GM13976 (cell line): ENCODE data around the gene ZNF280A.
"Not testable (repeated sequence)": the region's sequence is repeated elsewhere in the genome, so short reads cannot be mapped to it uniquely, and the experiment has no call there.

Source experiments
- DNase-seq: peaks from one replicate; pipeline ENCODE4 v3.0.0; 2012; ENCODE audit warnings: low spot score
- CTCF ChIP-seq: IDR thresholded peaks from 2 replicates; pipeline ENCODE4 v1.5.1; 2012; ENCODE audit warnings: borderline replicate concordance, mild to moderate bottlenecking; ENCODE audit not compliant: insufficient read depth; ENCODE audit errors: extremely low read depth, missing control alignments, control extremely low read depth
- in situ Hi-C: fragments of 300-500 bp; cut with MboI; formaldehyde crosslinking; loops from one replicate; pipeline ENCODE4 v1.12.0; 2022; ENCODE audit warnings: low sequenced_read_pairs, mixed read lengths, inconsistent platforms; ENCODE audit not compliant: unreplicated experiment

Gene ZNF280A

DNA sequence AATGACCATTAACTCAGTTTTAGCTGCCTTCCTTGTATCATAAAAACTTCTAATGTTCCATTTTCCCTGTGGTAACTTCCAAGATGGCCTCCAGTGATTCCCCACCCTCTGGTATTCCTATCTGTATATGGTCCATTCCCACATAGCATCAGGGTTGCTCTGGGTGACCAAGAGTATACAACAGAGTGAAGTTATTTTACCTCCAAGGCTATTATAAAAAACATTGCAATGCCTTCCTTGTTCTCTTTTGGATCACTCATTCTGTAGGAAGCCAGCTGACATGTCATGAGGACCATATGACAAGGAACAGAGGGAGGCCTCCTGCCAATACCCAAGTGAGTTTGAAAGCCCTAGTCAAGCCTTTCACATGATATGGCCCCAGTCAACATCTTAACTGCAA lies 41.6 kb downstream of the ZNF280A start:
- TF ChIP-seq CTCF: no peak
- in situ Hi-C loops: no loop called here
- DNase-seq: no peak

GRCh38 chr22:22474733-22475132 lies 45.3 kb downstream of the ZNF280A start:
- no peak for TF ChIP-seq CTCF
- in situ Hi-C loops: no loop called here
- no peak for DNase-seq

DNA sequence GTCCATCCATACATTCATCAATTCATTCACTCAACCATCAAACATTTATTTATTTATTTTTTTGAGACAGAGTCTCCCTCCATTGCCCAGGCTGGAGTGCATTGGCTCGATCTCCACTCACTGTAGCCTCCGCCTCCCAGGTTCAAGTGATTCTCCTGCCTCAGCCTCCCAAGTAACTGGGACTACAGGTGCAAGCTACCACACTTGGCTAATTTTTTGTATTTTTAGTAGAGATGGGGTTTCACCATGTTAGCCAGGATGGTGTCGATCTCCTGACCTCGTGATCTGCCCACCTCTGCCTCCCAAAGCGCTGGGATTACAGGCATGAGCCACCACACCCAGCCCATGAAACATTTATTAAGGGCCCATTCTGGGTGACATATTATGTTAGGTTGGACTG lies 49.0 kb downstream of the ZNF280A start:
- DNase-seq, in situ Hi-C loops: not testable (repeated sequence)

GRCh38 chr22:22469527-22469926 lies 50.5 kb downstream of the ZNF280A start:
- TF ChIP-seq CTCF: no peak
- in situ Hi-C loops: no loop called here
- no peak for DNase-seq

GRCh38 chr22:22468794-22469469 lies 51.1 kb downstream of the ZNF280A start:
- DNase-seq, in situ Hi-C loops: not testable (repeated sequence)

GRCh38 chr22:22467112-22467511 lies 53.0 kb downstream of the ZNF280A start:
- DNase-seq: no peak
- in situ Hi-C loops: no loop called here
- TF ChIP-seq CTCF: no peak

DNA sequence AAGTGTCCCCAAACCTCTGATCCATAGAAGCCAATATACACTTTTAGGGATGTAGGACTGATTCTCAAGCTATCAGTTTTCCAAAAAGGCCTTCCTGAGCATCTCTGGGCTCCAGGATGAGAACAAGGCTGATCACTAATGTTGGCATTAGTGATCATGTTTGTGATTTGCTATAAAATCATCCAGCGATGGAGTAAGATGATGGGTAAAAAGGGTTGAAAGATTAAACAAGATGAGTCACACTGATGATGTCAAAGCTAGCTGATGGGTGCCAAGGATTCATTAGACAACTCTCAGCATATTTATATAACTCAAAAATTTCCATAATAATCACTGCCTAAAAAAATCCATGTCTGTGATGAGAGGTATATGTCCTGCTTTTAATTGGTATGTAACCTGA lies 54.3 kb downstream of the ZNF280A start:
- no peak for TF ChIP-seq CTCF
- no peak for DNase-seq
- in situ Hi-C loops: no loop called here

GRCh38 chr22:22465094-22465602 lies 54.9 kb downstream of the ZNF280A start:
- in situ Hi-C loops: no loop called here
- no peak for TF ChIP-seq CTCF
- DNase-seq: no peak
